GM23248 (cell line): Measurements from ENCODE around the gene MGMT. TPM values are rescaled to one million over a fixed set of nuclear protein-coding genes. Genes with fewer than 3 reads are reported as not detected.

Source experiments
- DNase-seq: peaks from one replicate; pipeline ENCODE4 v3.0.0-alpha.2; 2015
- H2AFZ ChIP-seq: fragments of 200-600 bp; sonication (generic); 2 replicates; pipeline ENCODE4 v1.6.1; 2016; ENCODE audit warnings: antibody characterized with exemption
- H3F3A ChIP-seq: fragments of 200-600 bp; sonication (generic); 2 replicates; pipeline ENCODE4 v1.6.1; 2016; ENCODE audit warnings: mild to moderate bottlenecking, antibody characterized with exemption, mixed run types; ENCODE audit not compliant: insufficient read depth
- H3K27ac ChIP-seq: fragments of 200-600 bp; sonication (generic); 2 replicates; pipeline ENCODE4 v1.5.1; 2016; ENCODE audit warnings: mild to moderate bottlenecking
- H3K27me3 ChIP-seq: fragments of 200-600 bp; sonication (generic); replicated peaks from 2 replicates; pipeline ENCODE4 v1.6.1; 2016; ENCODE audit warnings: mild to moderate bottlenecking; ENCODE audit not compliant: insufficient read depth
- H3K36me3 ChIP-seq: fragments of 200-600 bp; sonication (generic); 2 replicates; pipeline ENCODE4 v1.6.1; 2016; ENCODE audit warnings: low read depth, mild to moderate bottlenecking
- H3K4me1 ChIP-seq: fragments of 200-600 bp; sonication (generic); 2 replicates; pipeline ENCODE4 v1.6.1; 2016; ENCODE audit warnings: mild to moderate bottlenecking; ENCODE audit not compliant: insufficient read depth
- H3K4me2 ChIP-seq: fragments of 200-600 bp; sonication (generic); one replicate; pipeline ENCODE4 v1.6.1; 2016; ENCODE audit warnings: mild to moderate bottlenecking; ENCODE audit not compliant: unreplicated experiment
- H3K4me3 ChIP-seq: fragments of 200-600 bp; sonication (generic); 2 replicates; pipeline ENCODE4 v1.5.1; 2016; ENCODE audit warnings: mild to moderate bottlenecking
- H3K79me2 ChIP-seq: fragments of 200-600 bp; sonication (generic); 2 replicates; pipeline ENCODE4 v1.6.1; 2016; ENCODE audit warnings: mild to moderate bottlenecking; ENCODE audit not compliant: insufficient read depth
- H3K9ac ChIP-seq: fragments of 200-600 bp; sonication (generic); 2 replicates; pipeline ENCODE4 v1.6.1; 2016; ENCODE audit warnings: mild to moderate bottlenecking
- H3K9me2 ChIP-seq: fragments of 200-600 bp; sonication (generic); 2 replicates; pipeline ENCODE4 v1.6.1; 2016; ENCODE audit warnings: mixed run types, mild to moderate bottlenecking, moderate library complexity; ENCODE audit not compliant: insufficient read depth
- H3K9me3 ChIP-seq: fragments of 200-600 bp; sonication (generic); one replicate; pipeline ENCODE4 v1.6.1; 2017; ENCODE audit warnings: low read depth
- H4K20me1 ChIP-seq: fragments of 200-600 bp; sonication (generic); 2 replicates; pipeline ENCODE4 v1.6.0; 2016; ENCODE audit not compliant: insufficient read depth
- EZH2 ChIP-seq: fragments of 200-600 bp; sonication (generic); IDR thresholded peaks from 2 replicates; pipeline ENCODE4 v1.6.1; 2018; ENCODE audit warnings: antibody characterized with exemption, mild to moderate bottlenecking; ENCODE audit not compliant: insufficient read depth, poor library complexity, severe bottlenecking
- EZH2phosphoT487 ChIP-seq: fragments of 200-600 bp; sonication (generic); IDR thresholded peaks from 2 replicates; pipeline ENCODE4 v1.6.1; 2018; ENCODE audit warnings: antibody characterized with exemption, moderate library complexity, mild to moderate bottlenecking, low read depth; ENCODE audit not compliant: insufficient read depth
- WGBS, 2 experiments: methylation state at CpG; one replicate each; pipeline ENCODE4 v1.1.6; 2015 to 2017; ENCODE audit warnings: low lambda C conversion rate in 2 of 2, low coverage in 1 of 2; ENCODE audit errors: missing lambda C conversion rate in 2 of 2; 5-methylcytosine and 5-hydroxymethylcytosine counted together
- in situ Hi-C: fragments of 300-500 bp; cut with MboI; formaldehyde crosslinking; loops from 2 replicates; pipeline ENCODE4 v1.15.0; 2020
- polyA plus RNA-seq: library from polyadenylated mRNA; unstranded; fragments of >200 nt; fragmentation: Nextera tagmentation; extraction: Ambion mirVana; gene quantifications from 2 replicates; pipeline ENCODE4 v1.2.1, GENCODE V29; 2016
- total RNA-seq: library from RNA; depleted of rRNA; stranded (reverse); fragments of >200 nt; shearing (Covaris generic); gene quantifications from 2 replicates; pipeline ENCODE4 v1.2.3, GENCODE V29; 2014

MGMT gene
- total and polyA plus RNA-seq, 2 experiments from 2014 or later = 28.5 to 35.1 TPM

- H3K4me3 ChIP-seq = no peak overlapping the region
- H3K9me2 ChIP-seq = no peaks in the 10 kb centered on the region
- H3K9ac ChIP-seq = no peak overlapping the region
- no peaks in the 10 kb centered on the region for H3K36me3 ChIP-seq
- no peaks in the 10 kb centered on the region for H3K79me2 ChIP-seq
- in situ Hi-C loops = no loop called here
- TF ChIP-seq EZH2 (no peak), EZH2phosphoT487 (no peak)
- 94 to 98% methylated on average over 16 of the region's 16 CpGs for WGBS, 2 experiments
- H3K4me1 ChIP-seq = peaks cover 8% of the 10 kb centered on the region
- H4K20me1 ChIP-seq = no peaks in the 10 kb centered on the region
- H3K27me3 ChIP-seq = no peaks in the 10 kb centered on the region
- H3K27ac ChIP-seq = no peak overlapping the region
- DNase-seq = no peak
- no peak overlapping the region for H2AFZ ChIP-seq
- no peaks in the 10 kb centered on the region for H3F3A ChIP-seq
- no peaks in the 10 kb centered on the region for H3K9me3 ChIP-seq
- no peak overlapping the region for H3K4me2 ChIP-seq
Observed at GRCh38 chr10:129704225-129704624, 237.2 kb downstream of the MGMT start.

GRCh38 chr10:129704786-129705525 is 237.9 kb downstream of the MGMT start:
- DNase-seq = peak; percentile 54
- H3K9ac ChIP-seq = no peak overlapping the region

GRCh38 chr10:129705676-129706075 is 238.6 kb downstream of the MGMT start:
- H3K79me2 ChIP-seq = no peaks in the 10 kb centered on the region
- no peak overlapping the region for H3K9ac ChIP-seq
- in situ Hi-C loops = no loop called here
- H3F3A ChIP-seq = no peaks in the 10 kb centered on the region
- H3K9me3 ChIP-seq = no peaks in the 10 kb centered on the region
- 86 to 98% methylated on average over 8 of the region's 8 CpGs for WGBS, 2 experiments
- no peaks in the 10 kb centered on the region for H3K9me2 ChIP-seq
- TF ChIP-seq EZH2phosphoT487 (no peak), EZH2 (no peak)
- H3K36me3 ChIP-seq = no peaks in the 10 kb centered on the region
- DNase-seq = no peak
- no peak overlapping the region for H3K4me2 ChIP-seq
- no peak overlapping the region for H3K27ac ChIP-seq
- H3K4me1 ChIP-seq = peaks cover 8% of the 10 kb centered on the region
- H3K4me3 ChIP-seq = no peak overlapping the region
- H2AFZ ChIP-seq = no peak overlapping the region
- H4K20me1 ChIP-seq = no peaks in the 10 kb centered on the region
- H3K27me3 ChIP-seq = no peaks in the 10 kb centered on the region

More at GRCh38 chr10:129704786-129705525, 237.9 kb downstream of the MGMT start:
- H3K79me2 ChIP-seq = no peaks in the 10 kb centered on the region
- H3K4me3 ChIP-seq = no peak overlapping the region
- no peaks in the 10 kb centered on the region for H4K20me1 ChIP-seq
- H3K9me2 ChIP-seq = no peaks in the 10 kb centered on the region
- 72% methylated on average over 25 of the region's 25 CpGs for WGBS, 2 experiments
- no peaks in the 10 kb centered on the region for H3K9me3 ChIP-seq
- H3K27ac ChIP-seq = no peak overlapping the region
- H3K4me1 ChIP-seq = peaks cover 8% of the 10 kb centered on the region
- in situ Hi-C loops = no loop called here
- TF ChIP-seq EZH2 (no peak), EZH2phosphoT487 (no peak)
- H3F3A ChIP-seq = no peaks in the 10 kb centered on the region
- H2AFZ ChIP-seq = no peak overlapping the region
- no peaks in the 10 kb centered on the region for H3K36me3 ChIP-seq
- H3K4me2 ChIP-seq = no peak overlapping the region
- H3K27me3 ChIP-seq = no peaks in the 10 kb centered on the region

- H3K9me2 ChIP-seq = no peaks in the 10 kb centered on the region
- WGBS, 2 experiments = 94 to 97% methylated on average over 19 of the region's 19 CpGs
- no peaks in the 10 kb centered on the region for H3F3A ChIP-seq
- H2AFZ ChIP-seq = no peak overlapping the region
- no peaks in the 10 kb centered on the region for H3K79me2 ChIP-seq
- no peaks in the 10 kb centered on the region for H4K20me1 ChIP-seq
- H3K9ac ChIP-seq = no peak overlapping the region
- in situ Hi-C loops = no loop called here
- no peaks in the 10 kb centered on the region for H3K9me3 ChIP-seq
- no peaks in the 10 kb centered on the region for H3K36me3 ChIP-seq
- no peak overlapping the region for H3K27ac ChIP-seq
- DNase-seq = no peak
- H3K27me3 ChIP-seq = no peaks in the 10 kb centered on the region
- no peak for TF ChIP-seq EZH2phosphoT487
- TF ChIP-seq EZH2 = no peak
- peaks cover 8% of the 10 kb centered on the region for H3K4me1 ChIP-seq
- no peak overlapping the region for H3K4me2 ChIP-seq
- H3K4me3 ChIP-seq = no peak overlapping the region
Observed at GRCh38 chr10:129706081-129706480, 239.0 kb downstream of the MGMT start.
